NCI-H526 treated with DMSO at 0.1 percent for 48 hours (cell line): ENCODE data around the gene GRIK5.
A peak's percentile ranks its signal among the peaks of the same experiment; 100 is the strongest.

Source experiments
- DNase-seq: peaks from one replicate; lab custom pipeline; 2025; lab: John Stamatoyannopoulos, UW

Gene GRIK5

DNA sequence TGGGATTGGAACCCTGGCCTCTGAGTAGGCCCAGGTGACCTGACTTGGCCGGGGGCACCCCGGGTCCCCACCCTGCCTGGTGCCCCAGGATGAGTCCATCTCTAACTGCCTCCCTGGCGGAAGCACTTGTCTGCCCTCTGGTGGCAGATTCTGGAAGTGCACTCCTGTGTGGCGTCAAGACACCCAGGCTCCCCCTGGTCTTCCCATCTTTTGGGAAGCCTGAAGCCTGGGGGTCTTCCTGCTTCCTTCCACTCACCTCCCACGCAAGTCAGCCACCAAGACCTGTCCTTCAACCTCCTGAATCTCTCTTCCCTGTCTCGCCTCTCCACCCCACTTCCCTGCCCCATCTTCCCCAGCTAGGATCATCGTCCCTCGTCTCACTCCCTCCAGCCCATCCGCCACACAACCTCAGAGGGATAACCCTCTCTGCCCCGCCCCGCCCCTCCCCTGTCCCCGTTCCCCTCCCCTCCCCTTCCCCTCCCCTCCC lies 118.3 kb downstream of the GRIK5 start:
- DNase-seq = peak; percentile 37
